ENCODE measurements around the gene FCF1.

Gene FCF1

DNA sequence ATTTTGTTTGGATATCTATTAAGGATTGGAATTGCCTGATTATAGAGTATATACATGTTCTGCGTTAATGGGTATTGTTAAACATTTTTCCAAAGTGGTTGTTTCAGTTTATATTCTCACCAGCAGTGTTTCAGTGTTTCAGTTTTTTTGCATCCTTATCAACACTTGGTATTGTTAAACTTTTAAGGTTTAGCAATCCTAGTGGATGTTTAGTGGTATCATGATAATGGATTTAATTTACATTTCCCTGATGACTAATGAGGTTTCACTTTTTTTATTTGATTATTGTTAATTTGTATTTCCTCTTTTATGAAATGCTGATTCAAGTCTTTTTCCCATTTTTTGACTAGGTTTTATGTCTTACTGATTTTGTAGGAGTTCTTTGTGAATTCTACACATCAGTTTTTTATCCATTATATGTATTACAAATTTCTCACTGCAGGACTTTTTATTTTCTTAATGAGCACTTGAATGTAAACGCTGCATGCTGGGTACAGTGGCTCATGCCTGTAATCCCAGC is 73.9 kb downstream of the FCF1 start:
- H4K20me1 ChIP-seq (ENCODE audit: insufficient read depth, low read length), result no peaks in the 10 kb centered on the region
- no peak overlapping the region for H3K27ac ChIP-seq (ENCODE audit: low read length)
- H3K9ac ChIP-seq (ENCODE audit: low read length), result no peak overlapping the region
- H3K9me3 ChIP-seq (replicated peaks; ENCODE audit: insufficient read depth, low read length), result no peaks in the 10 kb centered on the region
- TF ChIP-seq EZH2 (optimal IDR thresholded peaks at IDR 0.05; ENCODE audit: low read depth, low read length) (no peak), EZH2phosphoT487 (IDR thresholded peaks at IDR 0.05; ENCODE audit: low read length) (no peak), CTCF (IDR thresholded peaks at IDR 0.05; ENCODE audit: low read length) (no peak)
- H3F3A ChIP-seq (ENCODE audit: insufficient read depth, low read length), result no peaks in the 10 kb centered on the region
- H3K4me1 ChIP-seq (ENCODE audit: low read length), result no peaks in the 10 kb centered on the region
- H3K36me3 ChIP-seq (replicated peaks; ENCODE audit: insufficient read depth, low read length), result no peaks in the 10 kb centered on the region
- H3K79me2 ChIP-seq (ENCODE audit: low read length), result no peaks in the 10 kb centered on the region
- no peak overlapping the region for H3K4me3 ChIP-seq (ENCODE audit: low read length)
- H3K9me2 ChIP-seq (replicated peaks; ENCODE audit: insufficient read depth, low read length), result no peaks in the 10 kb centered on the region
- no peak overlapping the region for H2AFZ ChIP-seq (ENCODE audit: low read length)
- no peaks in the 10 kb centered on the region for H3K27me3 ChIP-seq (replicated peaks; ENCODE audit: insufficient read depth, low read length)
- no peak for DNase-seq
- H3K4me2 ChIP-seq (ENCODE audit: low read depth, low read length), result no peak overlapping the region
